GM10847 (cell line): ENCODE measurements around the gene ATP6V1A.

Experiments
- POLR2A ChIP-seq: IDR thresholded peaks from 2 replicates; pipeline ENCODE4 v1.6.1; 2011; ENCODE audit not compliant: insufficient read length; ENCODE audit errors: extremely low read depth

Gene ATP6V1A

DNA sequence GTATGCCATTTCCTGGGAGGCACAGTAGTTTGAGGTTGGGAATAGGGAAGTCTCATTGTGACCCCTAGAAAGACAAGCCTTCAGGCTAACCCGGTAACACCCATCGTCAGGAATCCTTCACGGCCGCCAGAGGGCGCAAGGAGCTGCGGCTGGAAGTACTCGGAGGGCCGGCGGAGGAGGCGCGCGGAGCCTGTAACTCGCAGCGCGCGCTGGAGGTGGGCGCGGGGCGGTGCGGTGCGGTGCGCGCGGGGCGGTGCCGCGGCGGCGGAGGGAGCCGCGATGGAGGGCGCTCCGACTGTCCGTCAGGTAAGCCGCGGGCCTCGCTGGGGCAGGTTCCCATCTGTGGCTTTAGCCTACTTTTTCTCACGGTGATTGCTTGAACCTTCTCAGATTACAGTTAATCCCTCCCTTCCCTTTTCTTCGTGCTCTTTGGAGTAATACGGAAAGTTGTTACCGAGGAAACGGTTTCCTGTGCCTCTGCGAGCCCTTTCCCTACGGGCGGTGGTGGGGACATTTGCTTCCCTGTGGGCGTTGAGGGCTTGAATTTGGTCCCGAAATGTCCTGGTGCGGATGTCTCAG is 91.9 kb downstream of the ATP6V1A start, which contains the start of gene GRAMD1C:
Gene GRAMD1C (plus strand): TSS at position 158 of the 579 bp plus-strand sequence. CDS start 122 bp downstream, at position 280.
- no peak for TF ChIP-seq POLR2A

- no peak for TF ChIP-seq POLR2A
These were observed 92.7 kb downstream of the ATP6V1A start for GRCh38 chr3:113839551-113839950.

GRCh38 chr3:113844622-113845222 is 97.9 kb downstream of the ATP6V1A start:
- no peak for TF ChIP-seq POLR2A

GRCh38 chr3:113847247-113847646 is 100.4 kb downstream of the ATP6V1A start:
- no peak for TF ChIP-seq POLR2A

- no peak for TF ChIP-seq POLR2A
These were observed 101.0 kb downstream of the ATP6V1A start for GRCh38 chr3:113847664-113848461.

DNA sequence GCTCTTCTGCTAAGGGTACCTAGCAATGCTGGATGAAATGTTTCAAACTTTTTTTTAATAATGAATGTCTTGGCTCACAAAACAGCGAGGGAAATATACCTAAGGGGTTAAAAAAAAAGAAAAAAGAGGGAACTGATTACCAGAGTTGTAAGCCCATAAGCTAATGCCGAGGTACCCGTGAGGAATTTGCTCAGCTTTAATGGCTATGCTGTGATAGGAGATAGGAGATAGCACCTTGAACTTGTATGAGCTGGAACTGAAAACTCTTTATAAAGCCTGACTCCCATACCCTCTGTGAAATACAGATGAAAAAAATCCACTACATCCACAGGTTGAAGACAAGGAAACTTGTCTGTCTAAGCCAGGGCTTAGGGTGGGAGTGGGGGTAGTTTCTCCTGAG is 105.7 kb downstream of the ATP6V1A start:
- TF ChIP-seq POLR2A = no peak
